Measurements from ENCODE around the gene RNF130.

The RNF130 gene

DNA sequence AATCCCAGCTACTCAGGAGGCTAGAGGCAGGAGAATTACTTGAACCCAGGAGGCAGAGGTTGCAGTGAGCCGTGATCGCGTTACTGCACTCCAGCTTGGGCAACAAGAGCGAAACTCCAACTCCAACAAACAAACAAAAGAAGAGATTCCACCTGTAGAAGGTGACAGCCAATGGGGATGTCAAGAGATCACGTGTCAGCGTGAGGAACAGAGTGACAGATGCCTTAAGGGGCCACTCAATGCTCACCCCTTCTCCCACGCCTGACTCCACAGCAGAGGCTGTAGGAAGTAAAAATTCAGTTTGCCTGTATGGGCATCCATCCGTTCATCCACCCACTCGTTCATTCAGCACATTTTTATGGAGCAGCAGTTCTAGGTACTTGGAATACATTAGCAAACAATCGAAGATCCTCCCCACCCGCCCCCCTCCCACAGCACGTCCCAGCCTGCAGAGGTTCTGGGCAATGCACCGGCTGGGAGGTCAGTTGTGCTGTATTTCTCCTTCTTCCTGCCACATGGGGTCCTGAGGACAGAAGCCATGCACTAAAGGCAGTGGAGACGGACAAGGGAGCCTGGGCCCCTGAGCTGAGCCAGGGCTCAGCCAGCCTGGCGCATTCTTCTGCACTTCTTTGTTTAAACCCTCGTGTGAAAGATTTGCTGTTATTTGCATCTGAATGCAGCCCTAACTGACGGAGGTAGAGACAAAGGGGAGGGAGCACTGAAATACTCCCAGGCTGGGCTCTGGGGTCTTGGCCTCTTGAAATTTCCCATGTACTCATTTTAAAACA lies 11.3 kb upstream of the RNF130 start:
- H3K27me3 Mint-ChIP-seq = peaks cover 26% of the 10 kb centered on the region
- ATAC-seq (no peak), DNase-seq (no peak)
- no peak overlapping the region for H3K4me3 Mint-ChIP-seq
- H3K27ac Mint-ChIP-seq = no peak overlapping the region
- H3K4me1 Mint-ChIP-seq = peaks cover 60% of the 10 kb centered on the region
- no peaks in the 10 kb centered on the region for H3K9me3 Mint-ChIP-seq

DNA sequence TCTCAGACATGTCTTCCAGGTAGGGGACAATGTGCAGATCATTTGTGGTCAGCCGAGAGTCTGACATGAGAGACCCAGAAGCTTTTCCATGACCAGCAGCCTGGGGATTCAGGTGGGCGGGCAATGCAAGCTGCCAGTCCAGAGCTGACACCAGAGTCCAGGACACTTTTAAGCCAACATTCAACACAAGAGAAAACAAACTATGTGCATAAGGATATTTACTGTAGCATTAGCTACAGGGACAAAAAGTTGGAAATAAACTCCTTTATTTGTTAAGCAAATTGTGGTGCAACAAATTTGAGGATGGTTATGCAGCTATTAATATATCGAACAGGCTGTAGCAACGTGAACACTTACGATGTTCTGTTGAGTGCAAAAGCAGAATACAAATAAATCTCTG lies 9.9 kb upstream of the RNF130 start:
- Mint-ChIP-seq H3K4me1 (peaks cover 50% of the 10 kb centered on the region), H3K9me3 (no peaks in the 10 kb centered on the region), H3K4me3 (peak overlapping the region in 1 of 2 donors; percentile 49), H3K27ac (no peak overlapping the region), H3K27me3 (peaks cover 26% of the 10 kb centered on the region)
- no peak for ATAC-seq
- no peak for DNase-seq

DNA sequence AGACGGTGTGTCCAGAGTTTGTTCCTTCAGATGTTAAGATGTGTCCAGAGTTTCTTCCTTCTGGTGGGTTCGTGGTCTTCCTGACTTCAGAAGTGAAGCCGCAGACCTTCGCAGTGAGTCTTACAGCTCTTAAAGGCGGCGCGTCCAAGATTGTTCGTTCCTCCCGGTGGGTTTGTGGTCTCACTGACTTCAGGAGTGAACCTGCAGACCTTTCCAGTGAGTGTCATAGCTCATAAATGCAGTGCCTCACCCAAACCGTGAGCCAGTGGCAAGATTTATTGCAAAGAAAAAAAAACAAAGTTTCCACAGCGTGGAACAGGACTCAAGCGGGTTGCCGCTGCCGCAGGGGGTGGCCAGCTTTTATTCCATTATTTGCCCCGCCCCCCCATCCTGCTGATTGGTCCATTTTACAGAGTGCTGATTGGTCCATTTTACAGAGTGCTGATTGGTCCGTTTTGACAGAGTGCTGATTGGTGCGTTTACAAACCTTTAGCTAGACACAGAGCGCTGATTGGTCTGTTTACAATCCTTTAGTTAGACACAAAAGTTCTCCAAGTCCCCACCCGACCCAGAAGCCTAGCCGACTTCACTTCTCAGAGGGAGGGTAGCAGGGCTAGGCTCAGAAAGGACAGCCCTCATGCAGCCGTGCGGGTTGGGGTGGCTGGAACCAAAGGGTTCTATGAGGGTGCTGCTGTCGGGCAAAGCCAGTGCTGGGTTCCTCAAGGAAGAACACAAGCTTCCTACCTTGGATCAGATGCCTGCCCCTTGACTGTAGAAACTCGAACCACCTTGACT lies 9.1 kb upstream of the RNF130 start:
- peak; percentile 39 to 53 for DNase-seq
- Mint-ChIP-seq H3K27me3 (peaks cover 26% of the 10 kb centered on the region), H3K27ac (no peak overlapping the region)

DNA sequence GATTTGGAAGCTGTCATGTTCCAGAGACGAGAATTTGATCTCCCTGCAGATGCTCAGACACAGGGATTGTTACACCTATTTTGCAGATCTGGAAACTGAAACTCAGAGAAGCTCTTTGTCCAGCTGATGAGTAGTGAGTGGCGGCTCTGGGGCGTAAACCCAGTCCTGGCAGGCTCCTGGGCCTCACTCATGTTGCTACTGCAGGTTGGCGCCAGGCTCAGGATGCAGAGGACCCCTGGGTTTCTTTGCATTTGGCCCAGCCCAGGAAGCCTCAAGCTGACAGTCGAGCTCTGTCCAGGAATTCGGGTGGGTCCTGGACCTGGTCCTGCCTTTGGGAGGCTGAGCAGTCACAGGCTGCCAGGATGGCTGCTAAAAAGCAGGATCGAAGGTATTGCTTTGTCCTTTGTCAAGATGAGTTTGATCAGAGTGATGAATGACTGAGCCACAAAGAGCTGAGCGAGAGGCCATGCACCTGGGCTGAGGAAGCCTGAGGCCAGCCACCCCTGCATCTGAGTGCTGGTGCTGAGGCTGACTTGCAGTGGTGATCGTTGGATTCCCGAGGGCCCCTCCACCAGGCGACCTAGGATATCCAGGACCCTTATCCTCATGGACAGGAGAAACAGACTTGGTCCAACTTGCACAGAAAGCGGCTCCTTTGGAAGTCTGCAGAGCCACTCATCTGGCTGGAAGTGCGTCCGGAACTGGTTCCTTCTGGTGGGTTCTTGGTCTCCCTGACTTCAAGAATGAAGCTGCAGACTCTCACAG lies 8.3 kb upstream of the RNF130 start:
- no peak overlapping the region for H3K27ac Mint-ChIP-seq
- peaks cover 26% of the 10 kb centered on the region for H3K27me3 Mint-ChIP-seq
- peaks cover 34% of the 10 kb centered on the region for H3K4me1 Mint-ChIP-seq
- ATAC-seq = no peak
- DNase-seq = no peak
- peak overlapping the region; percentile 69 to 77 for H3K4me3 Mint-ChIP-seq
- no peaks in the 10 kb centered on the region for H3K9me3 Mint-ChIP-seq

More for the DNA sequence above, 9.1 kb upstream of the RNF130 start:
- Mint-ChIP-seq H3K9me3 (no peaks in the 10 kb centered on the region), H3K4me3 (peak overlapping the region; percentile 69 to 77), H3K4me1 (peaks cover 42% of the 10 kb centered on the region)
- peak; percentile 53 for ATAC-seq

DNA sequence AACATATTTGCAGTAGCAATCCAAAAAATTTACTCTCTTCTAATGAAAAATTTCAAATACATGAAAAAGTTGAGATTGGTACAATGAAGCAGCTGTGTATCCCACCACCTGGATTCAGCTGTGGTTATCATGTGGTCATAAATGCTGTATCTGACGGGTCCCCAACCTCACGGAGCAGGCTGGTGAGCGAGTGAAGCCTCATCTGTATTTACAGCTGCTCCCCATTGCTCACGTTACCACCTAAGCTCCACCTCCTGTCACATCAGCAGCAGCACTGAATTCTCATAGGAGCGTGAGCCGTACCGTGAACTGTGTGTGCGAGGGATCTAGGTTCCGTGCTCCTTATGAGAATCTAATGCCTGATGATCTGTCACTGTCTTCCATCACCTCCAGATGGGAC lies 6.8 kb upstream of the RNF130 start:
- H3K27ac Mint-ChIP-seq = no peak overlapping the region
- no peaks in the 10 kb centered on the region for H3K9me3 Mint-ChIP-seq
- peaks cover 32% of the 10 kb centered on the region for H3K4me1 Mint-ChIP-seq
- H3K4me3 Mint-ChIP-seq = no peak overlapping the region
- DNase-seq (no peak), ATAC-seq (no peak)
- H3K27me3 Mint-ChIP-seq = peaks cover 26% of the 10 kb centered on the region

DNA sequence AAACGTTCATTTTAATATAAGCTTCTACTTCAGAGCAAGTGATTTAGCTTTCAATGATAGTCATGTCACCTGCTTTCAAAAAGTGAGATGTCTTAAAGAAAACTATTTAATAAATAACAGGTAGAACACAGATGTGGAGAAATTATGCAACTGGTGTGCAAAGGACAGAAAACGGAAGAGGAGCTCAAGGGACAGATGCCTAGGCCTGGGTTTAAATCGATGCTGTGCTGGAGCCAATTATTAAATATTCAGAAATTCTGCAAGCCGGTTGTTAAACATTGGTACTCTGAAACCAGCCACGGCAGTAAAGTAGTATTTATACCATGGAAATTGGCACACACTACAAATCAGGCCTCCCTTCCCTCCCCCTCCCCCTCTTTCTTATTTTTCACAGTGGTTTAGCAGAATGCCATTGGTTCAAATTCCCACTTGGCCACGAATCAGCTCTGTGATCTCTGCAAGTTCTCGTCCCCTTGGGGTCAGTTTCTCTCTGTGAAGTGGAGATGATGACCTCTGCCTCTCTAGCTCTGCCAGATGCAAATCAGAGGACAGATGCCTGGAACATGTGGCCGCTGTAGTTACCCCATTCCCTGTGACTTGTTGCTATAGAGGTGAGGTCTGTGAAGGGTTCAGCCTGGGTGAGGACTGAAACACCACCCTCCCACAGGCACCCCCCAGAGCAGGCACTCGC lies 6.2 kb upstream of the RNF130 start:
- no peak for ATAC-seq
- H3K4me1 Mint-ChIP-seq = peaks cover 32% of the 10 kb centered on the region
- no peak for DNase-seq
- no peak overlapping the region for H3K27ac Mint-ChIP-seq
- peaks cover 3 to 5% of the 10 kb centered on the region in 2 donors for H3K9me3 Mint-ChIP-seq
- no peak overlapping the region for H3K4me3 Mint-ChIP-seq
- peaks cover 26% of the 10 kb centered on the region for H3K27me3 Mint-ChIP-seq

DNA sequence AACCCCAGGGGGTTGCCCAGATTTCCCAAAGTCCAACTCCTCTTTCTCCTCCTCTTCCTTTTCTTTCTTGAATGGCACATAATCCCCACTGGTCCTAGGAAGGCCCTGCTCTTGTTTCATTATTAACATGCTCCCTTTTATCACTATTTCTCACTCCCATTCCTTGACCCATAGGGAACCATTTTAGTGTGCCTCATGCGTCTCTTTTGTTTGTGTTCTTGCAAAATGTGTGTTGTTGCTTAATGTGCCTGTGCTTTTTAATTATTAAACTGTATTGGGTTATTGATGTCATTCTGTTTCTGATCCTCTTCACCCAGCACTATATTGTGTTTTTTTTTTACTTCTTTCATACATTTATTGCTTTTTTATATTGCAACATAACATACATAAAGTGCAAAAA lies 4.1 kb upstream of the RNF130 start:
- Mint-ChIP-seq H3K9me3 (peaks cover 4 to 15% of the 10 kb centered on the region in 2 donors), H3K27me3 (peaks cover 26% of the 10 kb centered on the region), H3K27ac (no peak overlapping the region), H3K4me3 (no peak overlapping the region), H3K4me1 (peaks cover 34% of the 10 kb centered on the region)
- DNase-seq (no peak), ATAC-seq (no peak)

DNA sequence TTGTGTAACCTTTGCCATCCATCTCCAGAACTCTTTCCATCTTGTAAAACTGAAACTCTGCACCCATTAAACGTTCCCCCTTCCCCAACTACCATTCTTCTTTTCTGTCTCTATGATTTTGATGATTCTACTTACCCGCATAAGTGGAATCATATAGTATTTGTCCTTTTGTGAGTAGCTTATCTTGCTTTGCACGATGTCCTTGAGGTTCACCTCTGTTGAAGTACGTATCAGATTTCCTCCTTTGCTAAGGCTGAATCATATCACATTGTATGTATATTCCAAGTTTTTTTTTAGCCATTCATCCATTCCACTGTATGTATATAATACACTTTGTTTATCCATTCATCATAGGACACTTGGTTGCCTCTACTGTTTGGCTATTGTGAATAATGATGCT lies 2.9 kb upstream of the RNF130 start:
- ATAC-seq (no peak), DNase-seq (no peak)
- Mint-ChIP-seq H3K9me3 (peaks cover 4 to 15% of the 10 kb centered on the region in 2 donors), H3K27me3 (peaks cover 14% of the 10 kb centered on the region), H3K4me3 (no peak overlapping the region), H3K27ac (no peak overlapping the region), H3K4me1 (peaks cover 32% of the 10 kb centered on the region)

DNA sequence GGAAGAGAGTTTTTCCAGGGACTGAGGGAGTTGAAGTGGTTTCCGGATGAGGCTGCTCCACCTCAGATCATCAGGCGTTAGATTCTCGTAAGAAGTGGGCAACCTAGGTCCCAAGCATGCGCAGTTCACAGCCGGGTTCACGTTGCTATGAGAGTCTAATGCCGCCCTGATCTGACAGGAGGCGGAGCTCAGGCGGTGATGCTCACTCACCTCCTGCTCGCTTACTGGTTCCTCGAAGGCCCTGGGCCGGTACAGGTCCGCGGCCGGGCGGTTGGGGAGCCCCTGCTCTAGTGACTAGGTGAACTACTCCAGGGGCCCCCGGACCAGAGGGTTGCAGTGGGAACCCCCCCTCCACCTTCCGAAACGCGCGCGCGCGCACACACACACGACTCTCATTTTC lies 997 bp upstream of the RNF130 start:
- Mint-ChIP-seq H3K27me3 (no peaks in the 10 kb centered on the region), H3K27ac (no peak overlapping the region), H3K9me3 (peaks cover 4 to 15% of the 10 kb centered on the region in 2 donors), H3K4me3 (peak overlapping the region; percentile 27 to 79), H3K4me1 (peaks cover 27% of the 10 kb centered on the region)
- DNase-seq (no peak), ATAC-seq (no peak)

DNA sequence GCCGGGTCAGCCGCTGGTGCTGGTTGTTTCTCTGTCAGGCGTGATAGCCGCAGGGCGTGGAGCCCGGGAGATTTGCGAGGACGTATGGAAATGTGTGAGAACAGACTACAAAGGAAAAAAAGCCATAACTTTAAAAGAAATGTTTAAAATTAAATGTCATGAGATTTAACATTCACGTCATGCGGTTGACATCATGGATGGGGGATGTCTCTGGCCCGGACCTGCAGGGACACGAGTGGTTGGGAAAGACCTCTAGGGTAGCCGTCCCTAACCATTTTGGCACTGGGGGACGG lies 643 bp upstream of the RNF130 start:
- H3K4me1 Mint-ChIP-seq = peaks cover 27% of the 10 kb centered on the region
- no peak overlapping the region for H3K27ac Mint-ChIP-seq
- no peak for DNase-seq
- peaks cover 4 to 15% of the 10 kb centered on the region in 2 donors for H3K9me3 Mint-ChIP-seq
- H3K4me3 Mint-ChIP-seq = peak overlapping the region; percentile 75 to 79
- no peaks in the 10 kb centered on the region for H3K27me3 Mint-ChIP-seq
- no peak for ATAC-seq

DNA sequence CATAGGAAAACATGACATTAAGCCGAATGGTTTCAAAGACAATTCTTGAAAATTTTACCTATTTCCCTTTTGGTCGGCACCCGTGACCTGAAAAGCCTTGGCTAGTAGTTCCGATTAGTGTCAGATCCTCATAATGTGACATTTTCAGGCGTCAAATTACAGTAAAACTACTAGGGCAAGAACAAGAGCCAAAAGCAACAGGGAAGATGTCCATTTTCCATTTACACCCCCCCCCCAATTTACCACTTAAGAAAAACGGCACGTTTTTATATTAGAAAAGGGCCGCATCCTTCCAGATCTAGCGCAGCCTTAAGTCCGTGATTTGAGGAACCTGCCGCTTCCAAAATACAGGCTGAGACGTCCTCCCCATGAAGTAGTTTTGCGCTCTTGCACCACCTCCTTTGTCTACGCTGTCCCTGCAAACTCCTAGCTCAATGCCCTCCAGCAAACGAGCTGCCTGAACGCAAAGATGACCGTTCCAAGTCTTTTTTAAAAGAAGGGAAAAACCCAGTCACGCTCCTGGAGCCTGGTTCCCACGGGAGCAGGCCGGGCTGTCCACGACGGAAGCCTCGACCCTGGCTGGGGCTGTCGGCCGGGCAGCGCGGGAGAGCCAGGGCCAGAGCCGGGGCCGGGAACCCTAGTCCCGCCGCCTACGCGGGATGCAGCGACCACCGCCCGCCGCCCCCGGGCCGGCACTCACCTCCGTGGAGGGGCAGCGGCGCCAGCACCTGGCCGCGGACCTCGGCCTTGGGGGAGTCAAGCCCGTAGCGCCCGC lies 616 bp downstream of the RNF130 start:
- peak; percentile 27 to 50 for DNase-seq
- Mint-ChIP-seq H3K27ac (peak overlapping the region; percentile 48 to 90), H3K27me3 (no peaks in the 10 kb centered on the region), H3K9me3 (peaks cover 4 to 15% of the 10 kb centered on the region in 2 donors), H3K4me3 (peak overlapping the region; percentile 89), H3K4me1 (peaks cover 27% of the 10 kb centered on the region)
- peak; percentile 21 for ATAC-seq

DNA sequence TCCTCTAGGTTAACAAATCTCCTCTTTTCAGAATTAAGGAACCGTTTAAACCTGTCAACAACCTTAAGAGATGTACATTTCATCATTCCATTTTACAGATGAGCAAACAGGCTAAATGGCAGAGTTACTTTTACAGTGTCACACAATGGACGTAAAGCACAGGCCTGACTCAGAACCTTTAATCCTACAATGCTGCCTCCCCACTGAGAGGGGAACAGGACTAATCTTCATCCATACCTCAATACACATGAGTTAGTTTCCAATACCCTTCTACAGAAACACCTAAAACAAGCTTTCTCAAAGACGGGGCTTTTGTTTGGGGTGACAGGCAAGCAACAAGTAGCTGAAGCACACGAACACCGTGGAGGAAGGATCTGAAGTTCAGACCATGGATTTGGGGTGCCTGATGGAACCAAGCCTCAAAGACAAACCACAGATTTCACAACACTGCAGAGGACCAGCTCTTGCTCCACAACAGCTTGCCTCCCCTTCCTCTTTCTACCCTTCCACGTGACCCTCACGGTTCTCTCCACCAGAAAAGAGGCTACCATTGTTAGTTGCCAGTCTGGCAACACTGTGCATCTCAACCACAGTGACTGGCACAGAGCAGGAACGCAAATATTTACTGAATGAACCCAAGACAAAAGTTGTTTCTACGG lies 1.8 kb downstream of the RNF130 start:
- H3K4me1 Mint-ChIP-seq = peaks cover 27% of the 10 kb centered on the region
- H3K9me3 Mint-ChIP-seq = peaks cover 4 to 15% of the 10 kb centered on the region in 2 donors
- no peaks in the 10 kb centered on the region for H3K27me3 Mint-ChIP-seq
- ATAC-seq (no peak), DNase-seq (no peak)
- no peak overlapping the region for H3K27ac Mint-ChIP-seq
- H3K4me3 Mint-ChIP-seq = peak overlapping the region; percentile 89

DNA sequence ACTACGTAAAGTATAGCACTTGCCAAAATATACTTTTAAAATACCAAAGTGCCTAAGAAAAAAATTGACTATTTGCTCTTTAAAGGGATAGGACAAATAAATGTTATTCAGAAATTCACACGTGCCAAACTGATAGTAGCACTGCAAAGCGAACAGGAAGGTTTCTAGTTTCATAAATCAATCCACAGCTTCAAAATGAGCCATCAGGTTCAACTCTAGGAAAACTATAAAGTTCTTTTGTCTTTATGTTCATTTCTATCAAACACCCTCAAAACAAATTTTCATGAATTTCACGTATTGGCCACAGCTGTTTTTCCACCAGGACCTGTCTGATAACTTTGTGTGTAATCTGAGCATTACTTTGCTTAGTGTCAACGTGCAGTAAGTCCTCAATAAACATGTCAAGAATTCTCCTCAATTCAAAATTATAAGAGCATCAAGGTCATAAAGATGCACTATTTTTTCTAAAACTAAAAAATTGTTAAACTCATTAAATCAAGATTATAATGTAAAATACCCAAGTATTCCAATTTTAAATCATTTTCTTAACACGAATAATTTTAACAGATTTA lies 3.0 kb downstream of the RNF130 start:
- Mint-ChIP-seq H3K4me1 (peaks cover 25% of the 10 kb centered on the region), H3K4me3 (no peak overlapping the region), H3K27me3 (no peaks in the 10 kb centered on the region), H3K27ac (no peak overlapping the region), H3K9me3 (peaks cover 4 to 15% of the 10 kb centered on the region in 2 donors)
- DNase-seq = no peak
- no peak for ATAC-seq

DNA sequence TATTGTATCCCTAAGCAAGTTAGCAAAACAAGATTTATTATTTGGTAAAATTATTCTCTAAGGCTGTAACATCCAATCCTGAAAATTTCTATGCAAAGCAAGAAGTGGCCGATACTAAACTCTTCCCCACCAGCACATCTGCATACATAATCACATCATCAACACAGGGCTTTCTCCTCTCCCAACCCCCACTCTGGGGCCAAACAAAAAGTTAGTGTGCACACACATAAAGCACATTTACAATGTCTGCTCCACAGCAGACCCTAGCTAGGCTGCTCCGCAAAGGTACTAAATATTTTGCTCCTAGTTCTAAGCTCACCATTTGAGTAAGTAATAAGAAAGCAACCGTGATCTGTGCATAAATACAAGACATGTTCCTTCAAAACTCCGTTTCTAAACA lies 3.6 kb downstream of the RNF130 start:
- ATAC-seq (no peak), DNase-seq (no peak)
- H3K9me3 Mint-ChIP-seq = peaks cover 4 to 12% of the 10 kb centered on the region in 2 donors
- H3K27ac Mint-ChIP-seq = no peak overlapping the region
- H3K4me1 Mint-ChIP-seq = peaks cover 22% of the 10 kb centered on the region
- H3K4me3 Mint-ChIP-seq = no peak overlapping the region
- no peaks in the 10 kb centered on the region for H3K27me3 Mint-ChIP-seq

Measured in stimulated activated naive CD8-positive, alpha-beta T cell treated with anti-CD3 and anti-CD28 coated beads, Interleukin-15, amount 100 ng/mL, for 72 hours (primary cell).